ENCODE measurements around the gene RPLP2.
A peak's percentile ranks its signal among the peaks of the same experiment; 100 is the strongest.

RPLP2 gene

DNA sequence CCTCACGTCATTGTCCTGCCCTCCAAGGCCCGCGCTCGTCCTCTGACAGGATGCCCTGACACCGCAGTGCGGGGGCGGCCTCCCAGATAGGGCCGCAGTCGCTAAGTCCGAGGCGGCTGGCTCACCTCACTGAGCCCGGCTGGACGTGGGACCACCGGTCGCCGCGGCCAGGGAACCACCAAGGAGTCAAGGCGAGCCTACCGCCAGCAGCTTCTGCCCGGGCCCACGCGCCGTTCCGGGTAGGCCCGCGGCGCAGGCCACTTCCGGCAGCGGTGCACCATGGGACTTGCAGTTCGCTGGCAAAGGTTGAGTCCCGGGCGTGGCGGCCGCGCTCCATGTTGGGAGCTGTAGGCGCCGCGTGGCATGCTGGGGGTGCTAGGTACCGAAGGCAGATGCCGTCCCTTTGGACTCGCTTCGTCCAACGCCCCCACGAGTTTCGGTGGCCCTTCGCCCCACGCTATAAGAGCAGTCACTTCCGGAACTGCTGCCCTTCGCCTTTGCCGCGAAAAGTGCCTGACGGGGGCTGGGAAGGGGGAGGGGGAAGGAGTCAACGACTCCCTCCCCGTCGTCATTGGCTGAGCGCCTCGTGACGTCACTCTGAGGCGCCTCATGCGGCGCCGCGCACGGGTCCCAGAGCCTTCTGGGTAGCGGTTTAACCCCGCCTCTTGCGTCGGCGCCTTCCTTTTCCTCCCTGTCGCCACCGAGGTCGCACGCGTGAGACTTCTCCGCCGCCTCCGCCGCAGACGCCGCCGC is at the start of gene RPLP2:
RPLP2 (plus strand) TSS at position 681 of the 753 bp plus-strand sequence. CDS start 268 bp downstream, outside the sequence.
- peak; percentile 61 for DNase-seq

DNA sequence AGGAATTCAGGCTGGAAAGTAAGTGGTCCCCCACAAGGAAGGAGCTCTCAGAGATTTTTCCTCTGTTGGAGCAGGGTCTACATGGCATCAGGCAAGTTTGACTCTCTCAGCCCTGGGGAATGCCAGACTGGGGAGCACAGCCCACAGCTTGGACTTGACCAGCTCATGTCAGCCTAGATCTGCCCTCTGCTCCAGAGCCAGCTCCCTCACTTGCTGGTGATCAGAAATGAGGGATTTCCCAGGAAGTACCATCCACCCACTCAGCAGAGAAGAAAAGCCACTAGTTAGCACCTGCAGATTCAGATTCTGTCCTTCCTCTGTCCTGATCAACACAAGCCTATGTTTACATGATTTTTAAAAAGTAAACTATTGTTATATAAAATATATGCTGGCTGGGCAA is 49.5 kb upstream of the RPLP2 start:
- DNase-seq: no peak

DNA sequence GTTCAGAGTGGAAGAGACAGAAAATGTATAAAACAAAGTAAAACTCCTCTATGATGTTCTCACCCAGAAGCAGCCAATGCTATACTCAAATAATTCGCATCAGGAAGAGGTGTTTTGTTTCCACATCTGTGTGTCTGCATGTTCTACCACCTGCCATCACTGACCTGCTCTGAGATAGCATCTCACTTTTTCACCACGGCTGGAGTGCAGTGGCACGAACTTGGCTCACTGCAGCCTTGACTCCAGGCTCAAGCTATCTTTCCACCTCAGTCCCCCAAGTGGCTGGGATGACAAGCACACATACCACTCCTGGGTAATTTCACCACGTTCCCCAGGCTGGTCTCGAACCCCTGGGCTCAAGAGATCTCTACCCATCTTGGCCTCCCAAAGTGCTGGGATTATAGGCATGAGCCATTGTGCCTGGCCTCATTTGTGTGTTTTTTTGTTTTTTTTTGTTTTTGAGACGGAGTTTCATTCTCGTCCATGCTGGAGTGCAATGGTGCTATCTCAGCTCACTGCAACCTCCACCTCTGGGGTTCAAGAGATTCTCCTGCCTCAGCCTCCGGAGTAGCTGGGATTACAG is 48.1 kb upstream of the RPLP2 start:
- DNase-seq: no peak

DNA sequence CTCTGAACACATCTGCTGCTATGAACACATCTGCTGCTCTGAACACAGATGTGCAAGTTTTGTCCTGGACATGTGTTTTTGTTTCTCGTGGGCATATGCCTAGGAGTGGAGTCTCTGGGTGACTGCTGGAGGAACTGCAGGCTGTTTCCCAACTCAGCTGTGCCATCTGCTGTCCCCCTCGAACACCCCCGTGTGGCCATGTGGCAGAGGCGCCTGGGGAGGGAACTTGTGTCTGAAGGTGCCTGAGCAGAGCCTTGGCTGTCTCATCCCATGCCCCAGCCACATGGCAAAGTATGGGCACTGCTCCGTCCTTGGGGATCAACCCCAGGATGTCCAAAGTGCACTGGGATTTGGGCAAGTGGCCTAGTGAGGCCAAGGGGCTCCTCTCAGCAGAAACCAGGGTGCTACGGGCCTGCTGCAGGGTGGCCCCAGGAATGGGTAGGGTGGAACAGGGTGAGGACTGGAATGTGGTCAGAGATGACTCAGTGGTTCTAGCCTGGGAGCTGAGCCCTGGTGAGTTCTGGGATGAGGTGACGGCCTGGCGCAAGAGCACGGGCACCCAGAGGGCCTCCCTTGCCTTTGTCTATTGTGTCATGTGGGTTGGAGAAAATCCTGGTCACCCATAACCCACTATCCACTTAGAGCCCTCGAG is 47.2 kb upstream of the RPLP2 start:
- no peak for DNase-seq

DNA sequence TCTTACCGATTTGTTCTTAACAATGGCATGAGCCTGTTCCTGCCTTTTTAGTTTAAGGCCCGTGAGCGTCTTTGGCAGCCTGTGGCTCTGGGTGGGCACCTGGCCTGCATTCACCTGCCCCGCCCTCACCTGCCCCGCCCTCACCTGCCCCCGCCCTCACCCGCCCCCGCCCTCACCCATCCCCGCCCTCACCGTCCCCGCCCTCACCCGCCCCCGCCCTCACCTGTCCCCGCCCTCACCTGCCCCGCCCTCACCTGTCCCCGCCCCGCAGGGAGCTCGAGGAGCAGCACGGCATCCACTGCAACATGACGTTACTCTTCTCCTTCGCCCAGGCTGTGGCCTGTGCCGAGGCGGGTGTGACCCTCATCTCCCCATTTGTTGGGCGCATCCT is 46.7 kb upstream of the RPLP2 start:
- DNase-seq: no peak

DNA sequence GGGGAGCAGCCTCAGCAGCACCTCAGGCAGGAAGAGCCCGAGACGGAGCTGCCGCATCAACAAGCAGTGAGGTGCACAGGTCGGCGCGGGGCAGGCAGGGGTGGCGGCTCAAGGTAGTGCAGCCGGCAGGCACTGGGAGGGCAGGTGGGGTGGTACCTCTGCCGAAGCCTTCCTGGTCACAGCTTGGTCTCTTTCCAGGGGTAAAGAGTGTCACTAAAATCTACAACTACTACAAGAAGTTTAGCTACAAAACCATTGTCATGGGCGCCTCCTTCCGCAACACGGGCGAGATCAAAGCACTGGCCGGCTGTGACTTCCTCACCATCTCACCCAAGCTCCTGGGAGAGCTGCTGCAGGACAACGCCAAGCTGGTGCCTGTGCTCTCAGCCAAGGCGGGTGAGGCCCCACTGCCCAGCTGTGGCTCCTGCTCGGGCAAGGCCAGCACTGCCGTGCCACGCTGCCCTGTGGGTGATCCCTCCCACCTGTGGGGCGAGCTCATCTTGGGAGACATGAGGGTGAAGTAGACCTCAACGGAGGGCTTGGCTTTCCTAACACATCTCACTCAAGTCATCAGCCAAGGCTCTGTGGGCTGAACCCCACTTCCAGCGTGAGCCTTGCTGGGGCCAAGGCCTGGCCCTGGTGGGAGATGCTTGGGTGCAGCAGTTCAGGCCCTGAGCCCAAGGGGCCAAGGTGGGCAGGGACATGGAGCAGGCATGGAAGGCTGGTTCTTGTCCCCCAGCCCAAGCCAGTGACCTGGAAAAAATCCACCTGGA is 46.0 kb upstream of the RPLP2 start:
- no peak for DNase-seq

DNA sequence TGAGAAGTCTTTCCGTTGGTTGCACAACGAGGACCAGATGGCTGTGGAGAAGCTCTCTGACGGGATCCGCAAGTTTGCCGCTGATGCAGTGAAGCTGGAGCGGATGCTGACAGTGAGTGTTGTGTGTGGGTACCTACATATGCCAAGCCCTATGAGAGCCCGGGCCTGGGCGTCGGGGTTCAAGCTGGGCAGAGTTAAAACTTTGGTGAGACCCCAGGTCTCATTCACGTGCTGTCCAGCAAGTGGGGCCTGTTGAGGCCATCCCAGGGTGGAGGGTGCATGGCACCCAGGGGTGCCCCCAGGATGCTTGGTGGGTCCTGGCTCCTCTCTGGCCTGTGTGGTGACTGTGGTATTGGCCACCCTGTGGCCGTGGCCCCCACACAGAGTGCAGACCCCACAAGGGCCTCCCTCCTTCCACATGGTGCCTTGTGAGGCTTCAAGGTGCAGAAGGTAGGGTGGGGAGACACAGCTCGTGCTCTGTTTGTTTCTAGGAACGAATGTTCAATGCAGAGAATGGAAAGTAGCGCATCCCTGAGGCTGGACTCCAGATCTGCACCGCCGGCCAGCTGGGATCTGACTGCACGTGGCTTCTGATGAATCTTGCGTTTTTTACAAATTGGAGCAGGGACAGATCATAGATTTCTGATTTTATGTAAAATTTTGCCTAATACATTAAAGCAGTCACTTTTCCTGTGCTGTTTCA is 45.3 kb upstream of the RPLP2 start:
- DNase-seq: no peak

DNA sequence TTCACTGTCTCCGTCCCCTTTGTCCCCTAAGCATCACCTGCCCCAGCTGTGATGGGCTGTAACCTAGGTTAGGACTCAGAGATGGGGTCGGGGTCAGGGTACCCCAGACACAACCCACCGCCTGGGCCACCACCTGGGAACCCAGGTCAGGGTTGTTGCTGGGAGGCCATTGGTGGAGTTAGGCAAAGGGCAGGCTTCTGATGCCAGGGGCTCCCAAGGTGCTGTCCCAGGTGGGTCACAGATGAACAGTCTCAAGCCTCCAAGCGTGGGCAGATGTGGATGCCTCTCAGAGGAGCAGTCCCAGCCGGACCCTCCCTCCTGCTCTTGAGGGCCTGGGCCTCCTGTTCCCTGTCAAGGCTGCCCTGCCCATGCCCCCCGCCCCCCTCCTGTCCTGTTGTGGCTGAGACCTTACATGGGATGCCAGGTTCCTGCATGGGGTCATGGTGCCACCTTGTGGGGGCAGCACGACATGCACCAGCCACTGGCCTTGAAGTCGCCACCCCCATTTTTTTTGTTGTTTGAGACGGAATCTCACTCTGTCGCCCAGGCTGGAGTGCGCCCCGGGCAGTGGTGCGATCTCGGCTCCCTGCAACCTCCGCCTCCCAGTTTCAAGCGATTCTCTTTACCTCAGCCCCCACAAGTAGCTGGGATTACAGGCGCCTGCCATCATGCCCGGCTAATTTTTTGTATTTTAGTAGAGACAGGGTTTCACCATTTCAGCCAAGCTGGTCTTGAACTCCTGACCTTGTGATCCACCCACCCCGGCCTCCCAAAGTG is 44.6 kb upstream of the RPLP2 start:
- no peak for DNase-seq

DNA sequence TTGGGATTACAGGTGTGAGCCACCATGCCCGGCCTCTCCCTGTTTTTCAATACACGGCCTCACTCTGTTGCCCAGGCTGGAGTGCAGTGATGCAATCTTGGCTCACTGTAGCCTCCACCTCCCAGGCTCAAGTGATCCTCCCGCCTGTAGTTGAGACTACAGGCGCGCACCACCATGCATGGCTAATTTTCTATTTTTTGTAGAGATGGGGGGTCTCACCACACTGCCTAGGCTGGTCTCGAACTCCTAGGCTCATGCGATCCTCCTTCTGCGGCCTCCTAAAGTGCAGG is 44.0 kb upstream of the RPLP2 start:
- DNase-seq: no peak

DNA sequence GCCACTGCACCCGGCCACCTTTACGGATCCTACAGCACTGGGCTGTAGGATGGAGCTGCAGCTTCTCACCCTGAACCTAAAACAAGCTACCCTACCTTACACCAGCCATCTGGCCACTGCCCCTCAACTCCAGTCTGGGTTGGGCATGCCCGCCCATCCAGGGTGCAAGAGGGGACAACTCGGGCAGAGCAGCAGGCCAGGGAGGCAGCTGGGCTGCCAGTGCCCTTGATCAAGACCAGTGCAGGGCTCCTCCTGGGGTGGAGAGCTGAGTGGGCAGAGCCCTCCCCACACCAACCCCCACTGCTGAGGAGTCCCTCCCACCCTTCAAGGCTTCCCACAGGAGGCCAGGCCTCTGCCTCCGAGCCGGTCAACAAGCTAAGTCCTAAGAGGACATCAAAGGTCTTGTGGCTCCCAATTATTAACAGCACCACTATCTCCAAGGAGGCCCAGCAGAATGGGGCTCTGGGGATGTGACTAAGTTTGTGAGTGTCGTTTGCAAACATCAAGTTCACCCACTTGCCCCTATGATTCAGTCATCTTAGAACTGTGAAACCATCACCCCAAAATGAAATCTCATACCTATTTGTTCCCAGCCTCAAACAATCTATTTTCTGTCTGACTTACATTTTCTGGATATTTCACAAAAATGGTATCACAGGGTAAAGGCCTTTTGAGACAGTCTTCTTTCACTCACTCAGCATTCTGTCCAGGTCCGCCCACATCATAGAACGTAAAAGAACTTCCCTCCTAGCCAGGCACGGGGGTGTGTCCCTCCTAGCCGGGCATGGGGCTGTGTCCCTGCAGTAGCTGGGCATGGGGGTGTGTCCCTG is 43.4 kb upstream of the RPLP2 start:
- no peak for DNase-seq

DNA sequence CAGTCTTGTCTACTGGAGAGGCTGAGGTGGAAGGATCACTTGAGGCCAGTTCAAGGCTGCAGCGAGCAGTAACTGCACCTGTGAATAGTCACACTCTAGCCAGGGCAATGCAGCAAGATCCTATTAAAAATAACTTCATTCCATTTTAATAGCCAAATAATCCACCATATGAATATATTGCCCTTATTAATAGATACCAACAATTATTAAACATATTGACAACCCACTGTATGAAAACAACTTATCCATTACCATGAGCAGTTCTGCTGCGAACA is 42.9 kb upstream of the RPLP2 start:
- DNase-seq: no peak

DNA sequence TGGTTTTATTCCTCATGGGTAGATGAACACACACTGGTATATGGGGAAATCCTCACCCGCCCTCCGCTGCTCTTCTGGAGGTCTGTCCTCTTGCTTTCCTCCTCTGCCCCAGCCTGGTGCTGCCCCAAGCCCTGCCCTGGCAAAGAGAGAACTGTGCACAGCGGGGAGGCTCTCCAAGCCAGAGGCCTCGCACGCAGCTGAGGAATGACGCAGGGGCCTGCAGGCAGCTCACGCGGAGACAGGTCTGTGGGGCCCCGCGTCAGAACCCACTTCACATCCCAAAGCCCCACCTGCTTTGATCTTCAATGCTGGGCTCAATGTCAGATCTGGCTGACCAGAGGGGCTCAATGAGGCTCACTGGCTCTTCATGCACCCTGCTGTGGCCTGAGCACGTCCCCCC is 42.5 kb upstream of the RPLP2 start:
- no peak for DNase-seq

DNA sequence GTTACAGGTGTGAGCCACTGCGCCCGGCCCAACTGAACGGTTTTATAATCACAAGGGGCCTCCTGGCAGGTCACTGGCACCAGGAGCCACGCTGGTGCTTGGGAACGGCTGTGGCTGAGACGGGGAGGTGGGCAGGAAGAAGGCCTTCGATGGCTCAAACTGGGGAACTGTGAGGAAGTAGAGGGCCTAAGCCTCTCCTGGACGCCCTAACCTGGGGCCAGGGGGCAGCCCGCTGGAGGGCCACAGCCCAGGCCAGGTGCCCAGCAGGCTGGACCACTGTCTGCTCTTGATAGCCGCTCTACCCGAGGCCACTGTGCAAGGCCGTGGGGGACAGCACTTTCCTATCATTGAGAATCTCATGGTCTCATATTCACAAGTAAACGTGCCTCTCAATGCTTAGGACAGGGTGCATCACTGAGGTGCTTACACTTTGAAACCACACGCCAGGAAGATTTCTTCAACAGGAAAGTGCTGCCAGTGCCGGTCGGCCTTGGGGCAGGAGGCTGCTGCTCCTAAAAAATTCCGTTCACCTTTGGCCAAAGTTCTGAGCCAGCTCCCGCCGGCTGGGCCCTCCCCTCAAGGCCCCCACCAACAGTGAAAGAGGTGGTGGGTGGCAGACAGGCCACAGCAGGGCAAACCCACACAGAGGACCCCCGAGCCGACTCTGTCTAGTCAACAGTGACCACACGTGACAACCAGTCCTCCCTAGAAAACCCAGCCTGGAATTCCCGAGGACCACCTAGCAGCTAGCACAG is 39.7 kb upstream of the RPLP2 start:
- DNase-seq: no peak

DNA sequence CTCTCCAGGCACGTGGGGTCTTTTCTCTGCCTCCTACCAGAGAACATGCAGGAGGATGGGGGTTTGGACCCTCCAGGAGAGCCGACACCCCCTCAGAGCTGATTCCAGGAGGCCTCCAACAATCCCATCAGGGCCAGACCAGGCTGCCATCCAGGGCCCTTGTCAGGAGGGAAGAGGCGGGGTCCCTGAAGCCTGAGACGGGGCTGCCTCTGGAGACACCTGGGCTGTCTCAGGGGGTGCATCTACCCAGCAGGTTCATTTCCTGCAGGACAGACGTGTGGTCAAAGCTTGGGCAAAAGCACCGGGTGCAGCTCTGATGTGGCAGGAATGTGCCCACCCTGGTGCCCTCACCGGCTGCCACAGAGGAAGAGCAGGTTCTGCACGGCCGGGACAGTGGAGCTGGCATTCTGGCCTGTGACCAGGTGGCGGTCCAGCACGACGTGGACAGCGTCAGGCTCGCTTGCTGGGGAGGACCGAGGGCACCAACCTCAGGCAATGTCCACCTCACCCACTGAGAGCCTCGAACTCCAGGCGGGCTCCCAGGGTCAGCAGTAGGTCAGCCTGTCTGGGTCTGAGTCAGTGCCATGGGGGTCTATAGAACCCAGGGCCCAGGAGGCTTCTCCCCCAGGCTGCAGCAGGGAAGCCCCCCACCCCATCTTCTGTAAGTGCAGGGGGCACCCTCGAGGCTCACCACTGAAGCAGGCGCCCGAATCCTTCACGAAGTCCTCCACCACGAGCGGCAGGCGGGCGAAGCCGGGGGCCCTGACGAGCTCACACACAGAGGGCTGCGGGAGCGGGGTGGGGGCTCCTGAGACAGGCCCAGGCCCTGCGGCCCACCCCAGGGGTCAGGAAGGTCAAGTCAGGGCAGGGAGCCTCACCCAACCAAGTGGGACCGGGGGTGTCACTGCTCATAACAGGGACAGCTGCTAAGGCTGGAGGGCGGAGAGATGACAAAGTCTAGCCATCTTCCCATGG is 38.8 kb upstream of the RPLP2 start:
- DNase-seq: no peak

DNA sequence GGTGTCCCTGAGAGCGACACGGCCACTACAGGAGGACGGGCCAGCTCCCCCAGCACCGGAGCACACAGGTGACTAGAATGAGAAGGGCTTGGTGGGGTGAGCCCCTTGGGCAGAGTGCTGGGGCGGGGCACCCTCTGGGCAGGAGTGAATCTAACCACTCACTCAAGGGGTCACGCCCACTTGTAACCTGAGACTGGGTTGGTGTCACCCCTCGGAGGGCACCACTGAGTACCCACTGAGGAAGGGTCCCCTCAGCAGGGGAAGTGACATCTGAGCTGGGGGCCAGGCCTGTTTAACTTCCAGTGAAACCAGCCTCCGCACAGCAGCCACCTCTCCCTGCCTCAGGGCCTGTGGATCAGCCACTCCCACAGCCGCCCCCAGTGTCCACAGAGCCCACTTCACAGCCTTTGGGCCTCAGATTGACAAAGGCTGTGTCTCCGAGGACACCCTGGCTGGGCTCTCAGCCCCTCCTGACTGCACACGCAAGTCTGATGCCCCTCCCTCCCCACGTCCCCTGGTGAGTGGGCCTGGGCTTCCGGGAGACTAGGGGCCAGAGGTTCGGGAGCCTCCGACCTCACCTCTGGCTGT is 38.1 kb upstream of the RPLP2 start:
- no peak for DNase-seq

DNA sequence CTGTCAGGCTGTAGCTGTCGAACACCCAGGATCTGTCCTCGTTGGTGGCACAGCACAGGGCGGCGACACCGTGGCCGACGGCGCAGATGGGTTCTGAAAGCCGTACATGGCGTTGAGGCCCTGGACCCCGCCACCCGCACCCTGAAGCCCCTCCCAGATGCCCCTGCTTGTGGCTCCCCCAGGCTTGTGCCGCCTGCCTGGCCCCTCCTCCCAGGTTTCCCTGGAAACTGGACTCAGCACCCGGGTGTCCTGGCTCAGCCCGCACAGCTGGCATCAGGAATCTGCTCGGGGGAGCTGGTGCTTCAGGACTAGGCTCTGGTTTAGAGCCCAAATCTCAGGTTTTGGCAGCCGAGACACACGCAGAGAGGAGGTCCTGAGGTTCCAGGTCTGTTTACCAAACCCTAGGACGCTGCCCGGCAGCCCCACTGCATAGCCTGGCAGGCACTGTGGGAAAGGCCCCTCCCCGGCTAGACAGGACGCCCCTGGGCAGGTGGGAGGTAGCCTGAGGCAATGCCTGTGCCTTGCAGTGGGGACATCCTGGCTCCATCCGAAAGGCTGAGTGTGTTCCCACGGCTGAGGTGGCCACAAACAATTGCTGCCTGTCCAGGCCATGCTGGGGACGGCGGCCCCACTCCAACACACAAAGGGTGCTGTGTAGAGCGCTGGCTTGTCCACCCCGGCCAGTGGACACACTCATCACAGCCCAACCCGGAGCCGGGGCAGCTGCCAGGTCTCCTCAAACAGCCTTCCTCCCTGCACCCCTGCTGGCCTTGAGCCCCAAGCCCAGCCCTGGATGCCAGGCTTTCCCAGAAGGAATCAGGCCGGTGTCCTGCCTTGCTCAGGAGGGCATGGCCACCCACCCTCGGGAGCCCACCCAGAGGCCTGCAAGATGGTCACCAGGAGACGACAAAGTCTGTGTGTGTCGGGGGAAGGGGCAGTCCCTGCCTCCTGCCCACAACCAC is 37.1 kb upstream of the RPLP2 start:
- no peak for DNase-seq

DNA sequence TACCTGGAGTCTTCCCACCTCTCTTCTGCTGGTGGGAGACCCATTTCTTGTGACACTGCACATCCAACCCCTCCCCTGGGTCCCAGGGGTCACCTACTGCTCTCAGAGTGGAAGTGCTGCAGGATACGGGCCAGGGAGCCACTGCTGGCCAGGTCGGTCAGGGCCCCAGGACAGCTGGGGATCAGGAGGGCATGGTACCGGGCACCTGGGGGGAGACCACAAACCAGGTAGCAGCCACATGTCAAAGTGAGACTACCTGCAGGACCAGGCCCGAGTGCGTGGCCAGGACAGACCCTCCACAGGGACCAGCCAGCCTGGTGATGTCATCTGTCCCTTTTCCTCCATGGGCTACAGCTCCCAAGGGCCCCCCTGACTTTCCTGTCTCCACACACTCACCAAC is 36.3 kb upstream of the RPLP2 start:
- no peak for DNase-seq

DNA sequence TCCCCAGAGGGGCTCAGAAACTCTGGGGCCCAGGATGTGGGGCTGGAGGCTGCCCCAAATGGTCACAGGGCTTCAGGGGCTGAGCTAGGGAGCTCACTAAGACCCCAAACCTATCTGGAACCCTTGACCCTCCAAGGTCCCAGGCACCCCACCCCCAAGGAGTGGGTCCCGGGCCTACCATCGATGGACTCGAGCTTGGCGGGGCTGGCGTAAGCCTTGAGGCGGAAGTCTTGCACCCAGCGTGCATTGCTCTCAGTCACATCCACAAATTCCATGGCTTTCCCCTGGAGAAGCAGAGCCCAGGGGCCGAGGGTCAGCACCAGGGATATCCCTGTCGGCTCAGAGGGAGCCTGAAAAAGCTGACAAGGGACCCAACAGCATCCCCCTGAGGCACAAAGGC is 35.9 kb upstream of the RPLP2 start:
- no peak for DNase-seq
